ENCODE measurements around the gene RRH. TPM values are rescaled to one million over a fixed set of nuclear protein-coding genes. Genes with fewer than 3 reads are reported as not detected.
A peak's percentile ranks its signal among the peaks of the same experiment; 100 is the strongest.

RRH gene
- total RNA-seq, 2 donors from 2014 or later, result 0.31 TPM; not detected in 1

GRCh38 chr4:109815151-109816081 is 12.4 kb upstream of the RRH start, which contains the start of gene GAR1:
GAR1 (plus strand) TSS chr4:109815762; CDS start chr4:109816165, 403 bp downstream.
- ATAC-seq (peak; percentile 97 to 99), DNase-seq (ENCODE audit: low spot score) (peak; percentile 91)
- H3K9me3 Mint-ChIP-seq, result no peaks in the 10 kb centered on the region
- H3K4me1 Mint-ChIP-seq (ENCODE audit: low read depth in 2 of 2), result peaks cover 35 to 39% of the 10 kb centered on the region in 2 donors
- peaks cover 42% of the 10 kb centered on the region for H3K36me3 Mint-ChIP-seq
- H3K27me3 Mint-ChIP-seq, result peaks cover 0 to 8% of the 10 kb centered on the region in 2 donors
- H3K27ac Mint-ChIP-seq, result peak within 1 kb of the TSS; percentile 98 to 99
- H3K4me3 Mint-ChIP-seq, result peak within 1 kb of the TSS; percentile 99

- peak overlapping the region; percentile 99 for H3K4me3 Mint-ChIP-seq
- H3K4me1 Mint-ChIP-seq (ENCODE audit: low read depth in 2 of 2), result peaks cover 39 to 46% of the 10 kb centered on the region in 2 donors
- ATAC-seq (peak; percentile 4 to 50), DNase-seq (ENCODE audit: low spot score) (peak; percentile 69)
- peak overlapping the region; percentile 98 to 99 for H3K27ac Mint-ChIP-seq
- H3K36me3 Mint-ChIP-seq, result peaks cover 49% of the 10 kb centered on the region
- peaks cover 0 to 4% of the 10 kb centered on the region in 2 donors for H3K27me3 Mint-ChIP-seq
- H3K9me3 Mint-ChIP-seq, result no peaks in the 10 kb centered on the region
Observed at GRCh38 chr4:109816082-109816442, 11.7 kb upstream of the RRH start.

GRCh38 chr4:109816894-109817293 is 10.9 kb upstream of the RRH start:
- Mint-ChIP-seq H3K27me3 (no peaks in the 10 kb centered on the region), H3K4me1 (ENCODE audit: low read depth in 2 of 2) (peaks cover 39 to 51% of the 10 kb centered on the region in 2 donors), H3K4me3 (peak overlapping the region; percentile 99), H3K36me3 (peaks cover 51% of the 10 kb centered on the region), H3K27ac (peak overlapping the region; percentile 98 to 99), H3K9me3 (no peaks in the 10 kb centered on the region)
- DNase-seq (ENCODE audit: low spot score) (no peak), ATAC-seq (peak in 1 of 2 donors; percentile 46)

GRCh38 chr4:109818268-109818667 is 9.5 kb upstream of the RRH start:
- DNase-seq (ENCODE audit: low spot score) (no peak), ATAC-seq (no peak)
- H3K27ac Mint-ChIP-seq, result no peak overlapping the region
- H3K4me1 Mint-ChIP-seq (ENCODE audit: low read depth in 2 of 2), result peaks cover 39 to 51% of the 10 kb centered on the region in 2 donors
- H3K36me3 Mint-ChIP-seq, result peaks cover 51% of the 10 kb centered on the region
- H3K4me3 Mint-ChIP-seq, result no peak overlapping the region
- H3K27me3 Mint-ChIP-seq, result no peaks in the 10 kb centered on the region
- no peaks in the 10 kb centered on the region for H3K9me3 Mint-ChIP-seq

GRCh38 chr4:109820563-109820962 is 7.2 kb upstream of the RRH start:
- Mint-ChIP-seq H3K27ac (peak overlapping the region in 1 of 2 donors; percentile 13), H3K4me1 (ENCODE audit: low read depth in 2 of 2) (peaks cover 32 to 42% of the 10 kb centered on the region in 2 donors), H3K4me3 (peak overlapping the region; percentile 58), H3K9me3 (no peaks in the 10 kb centered on the region), H3K27me3 (no peaks in the 10 kb centered on the region), H3K36me3 (peaks cover 54% of the 10 kb centered on the region)
- ATAC-seq, result no peak
- no peak for DNase-seq (ENCODE audit: low spot score)

- ATAC-seq (peak in 1 of 2 donors; percentile 65), DNase-seq (ENCODE audit: low spot score) (no peak)
- H3K9me3 Mint-ChIP-seq, result no peaks in the 10 kb centered on the region
- H3K27me3 Mint-ChIP-seq, result no peaks in the 10 kb centered on the region
- peak overlapping the region; percentile 58 for H3K4me3 Mint-ChIP-seq
- peaks cover 26 to 36% of the 10 kb centered on the region in 2 donors for H3K4me1 Mint-ChIP-seq (ENCODE audit: low read depth in 2 of 2)
- H3K27ac Mint-ChIP-seq, result peak overlapping the region in 1 of 2 donors; percentile 13
- H3K36me3 Mint-ChIP-seq, result peaks cover 48% of the 10 kb centered on the region
Observed at GRCh38 chr4:109821185-109821584, 6.6 kb upstream of the RRH start.

GRCh38 chr4:109826719-109827118 is 1.1 kb upstream of the RRH start:
- no peak for ATAC-seq
- Mint-ChIP-seq H3K4me1 (ENCODE audit: low read depth in 2 of 2) (no peaks in the 10 kb centered on the region), H3K27ac (no peak overlapping the region), H3K4me3 (no peak overlapping the region), H3K27me3 (no peaks in the 10 kb centered on the region), H3K9me3 (no peaks in the 10 kb centered on the region), H3K36me3 (peaks cover 7% of the 10 kb centered on the region)
- DNase-seq (ENCODE audit: low spot score), result no peak

GRCh38 chr4:109833756-109834155 is 6.0 kb downstream of the RRH start:
- DNase-seq (ENCODE audit: low spot score), result no peak
- Mint-ChIP-seq H3K4me3 (no peak overlapping the region), H3K27ac (no peak overlapping the region), H3K36me3 (no peaks in the 10 kb centered on the region), H3K27me3 (no peaks in the 10 kb centered on the region), H3K4me1 (ENCODE audit: low read depth in 2 of 2) (no peaks in the 10 kb centered on the region), H3K9me3 (no peaks in the 10 kb centered on the region)
- no peak for ATAC-seq

GRCh38 chr4:109836985-109837384 is 9.2 kb downstream of the RRH start:
- ATAC-seq, result no peak
- Mint-ChIP-seq H3K27me3 (no peaks in the 10 kb centered on the region), H3K36me3 (no peaks in the 10 kb centered on the region), H3K4me3 (no peak overlapping the region), H3K4me1 (ENCODE audit: low read depth in 2 of 2) (no peaks in the 10 kb centered on the region), H3K9me3 (no peaks in the 10 kb centered on the region), H3K27ac (no peak overlapping the region)
- DNase-seq (ENCODE audit: low spot score), result no peak

GRCh38 chr4:109846395-109847098 is 18.8 kb downstream of the RRH start:
- Mint-ChIP-seq H3K27ac (no peak overlapping the region), H3K27me3 (peaks cover 0 to 7% of the 10 kb centered on the region in 2 donors), H3K4me1 (ENCODE audit: low read depth in 2 of 2) (no peaks in the 10 kb centered on the region), H3K36me3 (no peaks in the 10 kb centered on the region), H3K9me3 (no peaks in the 10 kb centered on the region), H3K4me3 (no peak overlapping the region)
- DNase-seq (ENCODE audit: low spot score) (no peak), ATAC-seq (no peak)

- no peak within 1 kb of the TSS for H3K27ac Mint-ChIP-seq
- no peaks in the 10 kb centered on the region for H3K4me1 Mint-ChIP-seq (ENCODE audit: low read depth in 2 of 2)
- H3K9me3 Mint-ChIP-seq, result no peaks in the 10 kb centered on the region
- H3K36me3 Mint-ChIP-seq, result no peaks in the 10 kb centered on the region
- DNase-seq (ENCODE audit: low spot score) (no peak), ATAC-seq (no peak)
- H3K27me3 Mint-ChIP-seq, result peaks cover 0 to 7% of the 10 kb centered on the region in 2 donors
- no peak within 1 kb of the TSS for H3K4me3 Mint-ChIP-seq
Observed at GRCh38 chr4:109847896-109848442, 20.2 kb downstream of the RRH start, which contains the start of gene LRIT3. LRIT3 (plus strand) TSS chr4:109848107; CDS start chr4:109848202, 95 bp downstream.

GRCh38 chr4:109848501-109848900 is 20.7 kb downstream of the RRH start:
- Mint-ChIP-seq H3K27me3 (peaks cover 0 to 7% of the 10 kb centered on the region in 2 donors), H3K4me3 (no peak overlapping the region), H3K4me1 (ENCODE audit: low read depth in 2 of 2) (no peaks in the 10 kb centered on the region), H3K9me3 (no peaks in the 10 kb centered on the region), H3K27ac (no peak overlapping the region), H3K36me3 (no peaks in the 10 kb centered on the region)
- ATAC-seq (no peak), DNase-seq (ENCODE audit: low spot score) (no peak)

- no peak for ATAC-seq
- peaks cover 0 to 7% of the 10 kb centered on the region in 2 donors for H3K27me3 Mint-ChIP-seq
- no peaks in the 10 kb centered on the region for H3K9me3 Mint-ChIP-seq
Observed at GRCh38 chr4:109850601-109851000, 22.8 kb downstream of the RRH start.

More at GRCh38 chr4:109850601-109851000, 22.8 kb downstream of the RRH start:
- H3K4me3 Mint-ChIP-seq, result no peak overlapping the region
- no peak for DNase-seq (ENCODE audit: low spot score)
- H3K27ac Mint-ChIP-seq, result no peak overlapping the region
- peaks cover 2% of the 10 kb centered on the region for H3K36me3 Mint-ChIP-seq
- H3K4me1 Mint-ChIP-seq (ENCODE audit: low read depth in 2 of 2), result no peaks in the 10 kb centered on the region

Data from natural killer cell treated with Interleukin-12 subunit alpha and Interleukin-12 subunit beta and Interleukin-15 and Interleukin-18, amount 100 ng/mL, for 72 hours (primary cell).